ENCODE results near the gene SUV39H1. TPM values are rescaled to one million over a fixed set of nuclear protein-coding genes. Genes with fewer than 3 reads are reported as not detected.
A peak's percentile ranks its signal among the peaks of the same experiment; 100 is the strongest.

SUV39H1 gene
- total and polyA plus RNA-seq, 5 experiments from 2014 or later, result 9.4 to 13.9 (median 9.8) TPM

- peaks cover 0 to 2% (median 0%) of the 10 kb centered on the region in 5 donors for H3K27me3 Mint-ChIP-seq
- POLR2A ChIA-PET, result no interaction called here
- no peak for ATAC-seq
- H3K36me3 Mint-ChIP-seq, result no peaks in the 10 kb centered on the region
- H3K4me3 Mint-ChIP-seq, result no peak overlapping the region
- DNase-seq, result no peak
- peaks cover 0 to 3% (median 1%) of the 10 kb centered on the region in 4 donors for H3K4me1 Mint-ChIP-seq
- H3K9me3 Mint-ChIP-seq, result no peaks in the 10 kb centered on the region
- H3K27ac Mint-ChIP-seq, result peak overlapping the region in 2 of 10 donors; percentile 24 to 60
Observed at GRCh38 chrX:48751343-48751742, 54.8 kb downstream of the SUV39H1 start.

- Mint-ChIP-seq H3K4me3 (no peak overlapping the region), H3K27ac (no peak overlapping the region), H3K4me1 (peaks cover 0 to 3% (median 1%) of the 10 kb centered on the region in 4 donors), H3K36me3 (no peaks in the 10 kb centered on the region), H3K27me3 (peaks cover 0 to 2% (median 0%) of the 10 kb centered on the region in 5 donors), H3K9me3 (no peaks in the 10 kb centered on the region)
- POLR2A ChIA-PET, result no interaction called here
- ATAC-seq (no peak), DNase-seq (no peak)
Observed at GRCh38 chrX:48752498-48752897, 56.0 kb downstream of the SUV39H1 start.

GRCh38 chrX:48753708-48754228, 57.2 kb downstream of the SUV39H1 start:
- Mint-ChIP-seq H3K27ac (no peak overlapping the region), H3K4me3 (no peak overlapping the region), H3K36me3 (no peaks in the 10 kb centered on the region), H3K9me3 (no peaks in the 10 kb centered on the region), H3K4me1 (peaks cover 0 to 3% (median 1%) of the 10 kb centered on the region in 4 donors), H3K27me3 (peaks cover 0 to 2% (median 0%) of the 10 kb centered on the region in 5 donors)
- POLR2A ChIA-PET, result no interaction called here
- DNase-seq, result no peak
- ATAC-seq, result no peak

- no peak overlapping the region for H3K27ac Mint-ChIP-seq
- H3K9me3 Mint-ChIP-seq, result no peaks in the 10 kb centered on the region
- no peak for DNase-seq
- POLR2A ChIA-PET, result no interaction called here
- H3K4me3 Mint-ChIP-seq, result no peak overlapping the region
- peaks cover 0 to 3% (median 1%) of the 10 kb centered on the region in 4 donors for H3K4me1 Mint-ChIP-seq
- H3K27me3 Mint-ChIP-seq, result peaks cover 0 to 2% (median 0%) of the 10 kb centered on the region in 5 donors
- ATAC-seq, result no peak
- H3K36me3 Mint-ChIP-seq, result no peaks in the 10 kb centered on the region
Observed at GRCh38 chrX:48754238-48754637, 57.7 kb downstream of the SUV39H1 start.

Other genes starting within 250 kb of the SUV39H1 start
- 10 to 100 TPM; 17.0 to 18.2 TPM for gene SLC38A5, start 226.5 kb upstream of the SUV39H1 start, total RNA-seq
- gene SLC38A5, start 226.5 kb upstream of the SUV39H1 start, polyA plus RNA-seq, result 10 to 100 TPM; 11.9 to 18.6 (median 14.0) TPM
- gene FTSJ1, start 220.5 kb upstream of the SUV39H1 start, total RNA-seq, result 10 to 100 TPM; 50.6 to 53.0 TPM
- gene FTSJ1, start 220.5 kb upstream of the SUV39H1 start, polyA plus RNA-seq, result 10 to 100 TPM; 61.5 to 63.4 (median 62.3) TPM
- 10 to 100 TPM; 18.1 to 18.2 TPM for gene PORCN, start 187.7 kb upstream of the SUV39H1 start, total RNA-seq
- gene PORCN, start 187.7 kb upstream of the SUV39H1 start, polyA plus RNA-seq, result 10 to 100 TPM; 10.4 to 14.9 (median 12.9) TPM
- gene EBP, start 174.9 kb upstream of the SUV39H1 start, total RNA-seq, result 10 to 100 TPM; 30.7 to 36.9 TPM
- 10 to 100 TPM; 77.0 to 88.8 (median 85.2) TPM for gene EBP, start 174.9 kb upstream of the SUV39H1 start, polyA plus RNA-seq
- 10 to 100 TPM; 24.4 to 25.9 TPM for gene TBC1D25, start 157.0 kb upstream of the SUV39H1 start, total RNA-seq
- 10 to 100 TPM; 14.3 to 19.3 (median 18.0) TPM for gene TBC1D25, start 157.0 kb upstream of the SUV39H1 start, polyA plus RNA-seq
- 100 to 1,000 TPM; 204 to 209 TPM for gene RBM3, start 122.2 kb upstream of the SUV39H1 start, total RNA-seq
- gene RBM3, start 122.2 kb upstream of the SUV39H1 start, polyA plus RNA-seq, result 100 to 1,000 TPM; 206 to 235 (median 235) TPM
- 10 to 100 TPM; 49.5 to 51.5 TPM for gene WDR13, start 99.2 kb upstream of the SUV39H1 start, total RNA-seq
- gene WDR13, start 99.2 kb upstream of the SUV39H1 start, polyA plus RNA-seq, result 10 to 100 TPM; 32.2 to 45.5 (median 40.6) TPM
- gene WAS, start 12.9 kb upstream of the SUV39H1 start, total RNA-seq, result 10 to 100 TPM; 98.4 to 99.7 TPM
- 10 to 100 TPM; 13.9 to 25.1 (median 19.7) TPM for gene WAS, start 12.9 kb upstream of the SUV39H1 start, polyA plus RNA-seq
- not detected for gene GLOD5, start 65.0 kb downstream of the SUV39H1 start, total RNA-seq
- gene GLOD5, start 65.0 kb downstream of the SUV39H1 start, polyA plus RNA-seq, result not detected
- gene GATA1, start 89.9 kb downstream of the SUV39H1 start, total RNA-seq, result not detected
- not detected for gene GATA1, start 89.9 kb downstream of the SUV39H1 start, polyA plus RNA-seq
- 100 to 1,000 TPM; 120 to 124 TPM for gene HDAC6, start 105.3 kb downstream of the SUV39H1 start, total RNA-seq
- 10 to 100 TPM; 10.5 to 15.9 (median 13.0) TPM for gene HDAC6, start 105.3 kb downstream of the SUV39H1 start, polyA plus RNA-seq
- not detected for gene ERAS, start 129.8 kb downstream of the SUV39H1 start, total RNA-seq
- not detected for gene ERAS, start 129.8 kb downstream of the SUV39H1 start, polyA plus RNA-seq
- 1 to 10 TPM; 3.6 to 4.9 TPM for gene PCSK1N, start 138.9 kb downstream of the SUV39H1 start, total RNA-seq
- 10 to 100 TPM; 12.6 to 28.0 (median 19.9) TPM for gene PCSK1N, start 138.9 kb downstream of the SUV39H1 start, polyA plus RNA-seq
- gene TIMM17B, start 201.0 kb downstream of the SUV39H1 start, total RNA-seq, result 10 to 100 TPM; 41.2 to 44.8 TPM
- gene TIMM17B, start 201.0 kb downstream of the SUV39H1 start, polyA plus RNA-seq, result 10 to 100 TPM; 52.9 to 59.1 (median 55.5) TPM
- 10 to 100 TPM; 66.4 to 68.8 TPM for gene PQBP1, start 201.2 kb downstream of the SUV39H1 start, total RNA-seq
- 100 to 1,000 TPM in 1 of 3 donors, 10 to 100 TPM in 2; 92.7 to 114 (median 94.5) TPM for gene PQBP1, start 201.2 kb downstream of the SUV39H1 start, polyA plus RNA-seq
- gene SLC35A2, start 214.9 kb downstream of the SUV39H1 start, total RNA-seq, result 10 to 100 TPM; 11.4 to 12.7 TPM
- 1 to 10 TPM; 6.8 to 8.1 (median 7.3) TPM for gene SLC35A2, start 214.9 kb downstream of the SUV39H1 start, polyA plus RNA-seq
- 100 to 1,000 TPM; 126 to 132 TPM for gene PIM2, start 222.3 kb downstream of the SUV39H1 start, total RNA-seq
- 100 to 1,000 TPM; 170 to 331 (median 313) TPM for gene PIM2, start 222.3 kb downstream of the SUV39H1 start, polyA plus RNA-seq